WERI-Rb-1 (cell line): ENCODE results near the gene TMEM132E.
"Not testable (repeated sequence)": the region's sequence is repeated elsewhere in the genome, so short reads cannot be mapped to it uniquely, and the experiment has no call there.

Experiments used
- DNase-seq: peaks from one replicate; pipeline ENCODE4 v3.0.0-alpha.2; 2020
- H3K27ac ChIP-seq: fragments of 250-450 bp; sonication (Bioruptor Pico); 2 replicates; pipeline ENCODE4 v1.5.1; 2020; ENCODE audit warnings: mild to moderate bottlenecking, moderate library complexity
- H3K27me3 ChIP-seq: fragments of 250-450 bp; sonication (Bioruptor Pico); 2 replicates; pipeline ENCODE4 v1.5.1; 2021; ENCODE audit warnings: mild to moderate bottlenecking, low read depth, moderate library complexity; ENCODE audit not compliant: insufficient read depth, severe bottlenecking
- H3K36me3 ChIP-seq: fragments of 250-450 bp; sonication (Bioruptor Pico); 2 replicates; pipeline ENCODE4 v1.5.1; 2020; ENCODE audit warnings: mild to moderate bottlenecking, moderate library complexity
- H3K4me3 ChIP-seq: 2 replicates; pipeline ENCODE4 v1.5.1; 2011; ENCODE audit warnings: low read depth, mild to moderate bottlenecking, control low read depth, low read length
- H3K9me3 ChIP-seq: fragments of 250-450 bp; sonication (Bioruptor Pico); 2 replicates; pipeline ENCODE4 v1.5.1; 2021; ENCODE audit warnings: mild to moderate bottlenecking, moderate library complexity; ENCODE audit not compliant: severe bottlenecking
- CTCF ChIP-seq: IDR thresholded peaks from 2 replicates; pipeline ENCODE4 v1.5.1; 2011; ENCODE audit warnings: low read depth, mild to moderate bottlenecking, control low read depth, inconsistent platforms, low read length

Gene TMEM132E

GRCh38 chr17:34579017-34579946 is at the start of gene TMEM132E:
TMEM132E (plus strand) TSS chr17:34579582; CDS start chr17:34581077, 1,495 bp downstream.
- H3K36me3 ChIP-seq, result no peaks in the 10 kb centered on the region
- DNase-seq, result peak; percentile 52
- H3K27me3 ChIP-seq, result peaks cover 75% of the 10 kb centered on the region
- peaks cover 7% of the 10 kb centered on the region for H3K9me3 ChIP-seq
- peak within 1 kb of the TSS; percentile 51 for H3K4me3 ChIP-seq
- H3K27ac ChIP-seq, result no peak within 1 kb of the TSS
- peak; percentile 23; the same call in 1 of the 2 replicates for TF ChIP-seq CTCF

GRCh38 chr17:34530918-34531317 is 48.5 kb upstream of the TMEM132E start:
- H3K4me3 ChIP-seq, result no peak overlapping the region
- no peak for TF ChIP-seq CTCF
- no peak for DNase-seq
- no peak overlapping the region for H3K27ac ChIP-seq
- H3K9me3 ChIP-seq, result no peaks in the 10 kb centered on the region
- no peaks in the 10 kb centered on the region for H3K27me3 ChIP-seq
- H3K36me3 ChIP-seq, result no peaks in the 10 kb centered on the region

- TF ChIP-seq CTCF, result no peak
- Histone ChIP-seq H3K4me3 (no peak overlapping the region), H3K36me3 (no peaks in the 10 kb centered on the region), H3K9me3 (no peaks in the 10 kb centered on the region), H3K27ac (no peak overlapping the region), H3K27me3 (no peaks in the 10 kb centered on the region)
- no peak for DNase-seq
Observed at GRCh38 chr17:34532281-34533065, 46.9 kb upstream of the TMEM132E start.

GRCh38 chr17:34533806-34534527 is 45.4 kb upstream of the TMEM132E start:
- H3K4me3 ChIP-seq, result no peak overlapping the region
- TF ChIP-seq CTCF, result no peak
- no peak for DNase-seq
- no peaks in the 10 kb centered on the region for H3K36me3 ChIP-seq
- H3K9me3 ChIP-seq, result no peaks in the 10 kb centered on the region
- no peaks in the 10 kb centered on the region for H3K27me3 ChIP-seq
- H3K27ac ChIP-seq, result no peak overlapping the region

GRCh38 chr17:34537445-34537844 is 41.9 kb upstream of the TMEM132E start:
- H3K27me3 ChIP-seq, result peaks cover 10% of the 10 kb centered on the region
- DNase-seq, result no peak
- H3K4me3 ChIP-seq, result no peak overlapping the region
- no peaks in the 10 kb centered on the region for H3K9me3 ChIP-seq
- H3K36me3 ChIP-seq, result no peaks in the 10 kb centered on the region
- TF ChIP-seq CTCF, result no peak
- H3K27ac ChIP-seq, result no peak overlapping the region

GRCh38 chr17:34538582-34538981 is 40.8 kb upstream of the TMEM132E start:
- not testable (repeated sequence) for H3K9me3 ChIP-seq, DNase-seq, H3K27ac ChIP-seq, H3K4me3 ChIP-seq, H3K36me3 ChIP-seq
- H3K27me3 ChIP-seq, result peaks cover 13% of the 10 kb centered on the region
